Measurements from ENCODE around the gene AMZ1.
A peak's percentile ranks its signal among the peaks of the same experiment; 100 is the strongest.

The AMZ1 gene

GRCh38 chr7:2757361-2757903, 69.4 kb downstream of the AMZ1 start:
- DNase-seq, result no peak

DNA sequence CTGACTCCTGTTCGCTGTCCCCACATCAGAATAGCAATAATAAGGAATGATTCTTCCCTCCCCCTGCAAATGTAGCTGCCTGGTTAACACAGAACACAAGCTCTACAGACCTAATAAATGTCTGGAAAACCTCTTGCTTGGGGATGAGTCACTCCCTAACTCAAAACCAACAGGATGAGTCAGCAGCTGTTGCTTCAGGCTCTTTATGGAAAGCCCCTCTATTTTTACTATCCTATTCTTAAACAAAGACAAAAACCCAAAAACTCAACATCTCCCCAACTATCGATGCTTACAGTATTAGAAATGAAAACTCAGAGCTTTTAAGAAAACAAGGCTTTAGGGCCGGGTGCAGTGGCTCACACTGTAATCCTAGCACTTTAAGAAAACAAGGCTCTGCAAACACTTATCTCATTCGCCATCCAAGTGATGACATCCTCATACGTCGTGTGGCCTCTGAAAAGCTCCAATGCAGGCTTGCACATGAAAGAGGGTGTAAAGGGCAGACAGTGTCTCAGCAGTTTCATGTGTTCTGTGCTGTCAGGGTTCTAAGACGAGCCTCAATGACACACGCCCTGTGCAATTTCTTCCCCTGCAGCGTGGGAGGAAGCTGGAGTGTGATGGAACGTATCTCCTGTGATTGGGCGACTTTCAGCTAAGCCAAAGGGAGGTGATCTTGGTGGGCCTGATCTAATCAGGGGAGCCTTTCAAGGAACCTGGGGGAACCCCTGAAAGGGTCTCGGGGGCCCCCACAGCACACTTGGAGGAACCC, 70.1 kb downstream of the AMZ1 start:
- DNase-seq, result peak; percentile 86

- no peak for DNase-seq
Measured at GRCh38 chr7:2758673-2759616, 70.9 kb downstream of the AMZ1 start.

GRCh38 chr7:2759736-2760097, 71.7 kb downstream of the AMZ1 start:
- DNase-seq, result no peak

DNA sequence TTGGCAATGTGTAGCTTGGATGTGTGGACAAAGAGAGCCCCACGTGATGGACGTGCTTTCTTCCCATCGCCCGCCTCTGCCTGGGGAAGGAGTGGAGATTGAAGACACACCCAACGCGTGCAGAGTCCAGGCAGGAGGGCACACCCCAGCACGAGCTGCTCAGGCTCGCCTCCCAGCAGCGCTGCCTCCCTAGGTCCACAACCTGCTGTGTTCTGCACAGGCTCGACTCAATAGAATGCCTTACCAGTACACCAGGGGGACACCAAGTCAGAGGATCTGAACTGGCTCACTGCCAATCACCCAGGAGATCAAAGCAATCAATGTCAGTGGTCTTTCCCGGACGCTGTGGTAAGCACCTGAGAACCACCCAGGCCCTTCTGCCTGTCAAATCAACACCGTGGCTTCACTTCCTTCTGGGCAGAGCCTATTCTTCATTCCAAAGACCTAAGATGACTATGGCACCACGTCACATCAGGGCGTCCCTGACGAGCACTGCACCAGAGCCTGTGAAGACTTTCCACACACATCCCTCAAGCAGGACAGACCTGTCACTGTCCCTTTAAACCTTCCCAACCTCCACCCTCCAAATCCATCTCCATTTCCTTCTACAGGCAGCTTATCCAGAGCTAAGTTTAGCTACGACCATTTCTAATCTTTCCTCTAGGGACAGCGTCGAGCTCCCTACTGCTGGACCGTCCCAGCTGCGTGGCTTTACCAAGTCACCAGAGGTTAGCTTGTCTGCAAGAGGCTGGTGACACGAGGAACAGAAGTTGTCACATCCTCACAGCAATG, 72.3 kb downstream of the AMZ1 start:
- peak; percentile 47 for DNase-seq

GRCh38 chr7:2761131-2761624, 73.2 kb downstream of the AMZ1 start:
- no peak for DNase-seq

- no peak for DNase-seq
Measured at GRCh38 chr7:2761801-2762497, 73.9 kb downstream of the AMZ1 start.

- no peak for DNase-seq
Measured at GRCh38 chr7:2763597-2763996, 75.6 kb downstream of the AMZ1 start.

DNA sequence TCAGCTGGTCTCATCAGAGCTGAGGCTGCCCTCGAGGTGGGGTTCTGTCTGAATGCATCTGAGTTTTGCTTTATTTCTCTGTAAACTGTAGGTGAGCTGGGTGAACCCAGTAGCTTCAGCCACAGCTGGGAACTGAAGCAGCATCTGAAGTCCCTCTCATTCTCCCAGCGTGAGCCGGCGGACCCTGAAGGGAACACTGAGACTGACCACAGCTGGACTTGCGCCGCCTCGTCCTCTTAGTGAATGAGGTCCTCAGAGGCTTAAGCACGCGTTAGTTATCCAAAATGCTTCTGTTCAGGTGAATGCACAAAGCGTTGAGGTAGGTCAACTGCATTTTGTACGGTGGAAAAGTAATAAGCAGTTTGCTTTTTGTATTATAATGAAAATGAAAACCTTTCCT, 76.6 kb downstream of the AMZ1 start:
- DNase-seq, result no peak
